Measurements from ENCODE around the gene NACC2. TPM values are rescaled to one million over a fixed set of nuclear protein-coding genes. Genes with fewer than 3 reads are reported as not detected.
A peak's percentile ranks its signal among the peaks of the same experiment; 100 is the strongest.

The NACC2 gene
- total RNA-seq, 1 experiment from 2014 or later, result 24.8 TPM

DNA sequence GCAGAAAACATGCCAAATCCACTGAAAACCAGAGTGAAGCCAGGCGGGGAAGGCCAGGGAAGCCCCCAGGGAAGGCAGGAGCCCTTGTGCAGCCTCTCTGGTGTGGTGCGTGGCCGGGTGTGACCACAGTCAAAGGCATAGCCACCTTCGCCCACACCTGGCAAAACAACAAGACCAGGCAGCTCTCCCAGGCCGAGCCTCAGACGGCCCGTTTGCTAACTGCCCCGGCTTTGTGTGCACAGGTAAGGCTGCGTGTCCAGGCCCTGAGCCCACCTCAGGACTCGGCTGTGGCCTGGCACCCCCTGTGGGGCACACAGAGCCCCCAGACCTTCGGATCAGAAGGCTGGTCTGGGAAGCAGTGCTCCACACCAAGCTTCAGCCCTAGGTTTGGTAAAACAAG is 17.5 kb upstream of the NACC2 start:
- no TSS peak for BruUV-seq (replicated peaks)

DNA sequence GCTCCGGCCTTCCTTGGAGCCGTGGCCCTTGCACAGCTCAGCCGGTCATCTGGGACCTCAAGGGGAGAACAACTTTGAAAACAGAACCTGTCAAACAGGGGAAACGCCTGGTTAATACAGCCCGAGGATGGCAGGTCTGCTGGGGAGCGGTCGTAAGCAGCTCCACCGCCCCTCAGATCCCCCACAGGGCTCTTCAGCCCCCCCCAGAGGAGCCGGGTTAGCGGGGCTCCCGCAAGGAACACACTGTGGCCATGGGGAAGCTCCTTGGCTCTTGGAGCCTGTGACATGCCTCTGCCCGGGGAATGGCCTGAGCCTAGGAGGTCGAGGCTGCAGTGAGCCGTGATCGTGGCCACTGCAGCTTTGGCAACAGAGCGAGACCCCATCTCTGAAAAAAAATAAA is 16.8 kb upstream of the NACC2 start:
- no peak for DNase-seq
- Mint-ChIP-seq H3K4me3 (ENCODE audit: low read depth, unreplicated experiment) (no peak overlapping the region), H3K9me3 (ENCODE audit: low read depth, unreplicated experiment) (no peaks in the 10 kb centered on the region), H3K4me1 (ENCODE audit: low read depth, unreplicated experiment) (no peaks in the 10 kb centered on the region), H3K27ac (ENCODE audit: unreplicated experiment) (no peak overlapping the region), H3K27me3 (ENCODE audit: unreplicated experiment) (no peaks in the 10 kb centered on the region), H3K36me3 (ENCODE audit: insufficient read depth, unreplicated experiment) (peaks cover 2% of the 10 kb centered on the region)
- CTCF ChIA-PET, result no interaction called here
- BruUV-seq (replicated peaks), result no TSS peak
- TF ChIP-seq, protein P1, sequence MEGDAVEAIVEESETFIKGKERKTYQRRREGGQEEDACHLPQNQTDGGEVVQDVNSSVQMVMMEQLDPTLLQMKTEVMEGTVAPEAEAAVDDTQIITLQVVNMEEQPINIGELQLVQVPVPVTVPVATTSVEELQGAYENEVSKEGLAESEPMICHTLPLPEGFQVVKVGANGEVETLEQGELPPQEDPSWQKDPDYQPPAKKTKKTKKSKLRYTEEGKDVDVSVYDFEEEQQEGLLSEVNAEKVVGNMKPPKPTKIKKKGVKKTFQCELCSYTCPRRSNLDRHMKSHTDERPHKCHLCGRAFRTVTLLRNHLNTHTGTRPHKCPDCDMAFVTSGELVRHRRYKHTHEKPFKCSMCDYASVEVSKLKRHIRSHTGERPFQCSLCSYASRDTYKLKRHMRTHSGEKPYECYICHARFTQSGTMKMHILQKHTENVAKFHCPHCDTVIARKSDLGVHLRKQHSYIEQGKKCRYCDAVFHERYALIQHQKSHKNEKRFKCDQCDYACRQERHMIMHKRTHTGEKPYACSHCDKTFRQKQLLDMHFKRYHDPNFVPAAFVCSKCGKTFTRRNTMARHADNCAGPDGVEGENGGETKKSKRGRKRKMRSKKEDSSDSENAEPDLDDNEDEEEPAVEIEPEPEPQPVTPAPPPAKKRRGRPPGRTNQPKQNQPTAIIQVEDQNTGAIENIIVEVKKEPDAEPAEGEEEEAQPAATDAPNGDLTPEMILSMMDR (IDR thresholded peaks at IDR 0.05; ENCODE audit: unreplicated experiment), result no peak
- intact Hi-C loops (cut with micrococcal nuclease; ENCODE audit: unreplicated experiment), result no loop called here

More for the DNA sequence above, 17.5 kb upstream of the NACC2 start:
- H3K36me3 Mint-ChIP-seq (ENCODE audit: insufficient read depth, unreplicated experiment), result peaks cover 8% of the 10 kb centered on the region
- H3K27ac Mint-ChIP-seq (ENCODE audit: unreplicated experiment), result no peak overlapping the region
- no peak for DNase-seq
- H3K27me3 Mint-ChIP-seq (ENCODE audit: unreplicated experiment), result no peaks in the 10 kb centered on the region
- intact Hi-C loops (cut with micrococcal nuclease; ENCODE audit: unreplicated experiment), result no loop called here
- TF ChIP-seq, protein P1 (IDR thresholded peaks at IDR 0.05; ENCODE audit: unreplicated experiment), result no peak
- no peak overlapping the region for H3K4me3 Mint-ChIP-seq (ENCODE audit: low read depth, unreplicated experiment)
- CTCF ChIA-PET, result no interaction called here
- H3K9me3 Mint-ChIP-seq (ENCODE audit: low read depth, unreplicated experiment), result no peaks in the 10 kb centered on the region
- no peaks in the 10 kb centered on the region for H3K4me1 Mint-ChIP-seq (ENCODE audit: low read depth, unreplicated experiment)

DNA sequence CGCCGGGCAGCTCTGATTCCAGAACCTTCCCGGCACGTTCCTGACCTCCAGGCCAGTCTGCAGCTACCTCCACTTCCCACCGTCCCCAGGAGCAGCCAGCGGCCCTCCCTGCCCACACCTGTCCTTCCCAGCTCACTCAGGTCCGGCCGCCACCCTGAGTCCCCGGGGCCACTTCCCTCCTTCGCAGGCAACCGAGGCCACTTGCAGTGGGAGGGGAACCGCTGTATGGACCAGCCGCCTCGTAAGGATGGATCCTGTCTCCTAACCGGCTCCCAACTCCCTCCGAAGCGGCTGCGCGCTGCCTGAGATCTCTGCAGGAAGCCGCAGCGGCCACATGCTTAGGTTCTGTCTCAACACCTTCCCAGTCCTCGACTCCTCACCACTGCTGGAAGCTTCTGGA is 16.1 kb upstream of the NACC2 start:
- no peak overlapping the region for H3K27ac Mint-ChIP-seq (ENCODE audit: unreplicated experiment)
- DNase-seq, result no peak
- BruUV-seq (replicated peaks), result no TSS peak
- intact Hi-C loops (cut with micrococcal nuclease; ENCODE audit: unreplicated experiment), result no loop called here
- H3K4me3 Mint-ChIP-seq (ENCODE audit: low read depth, unreplicated experiment), result no peak overlapping the region
- TF ChIP-seq, protein P1 (IDR thresholded peaks at IDR 0.05; ENCODE audit: unreplicated experiment), result no peak
- no peaks in the 10 kb centered on the region for H3K36me3 Mint-ChIP-seq (ENCODE audit: insufficient read depth, unreplicated experiment)
- no peaks in the 10 kb centered on the region for H3K4me1 Mint-ChIP-seq (ENCODE audit: low read depth, unreplicated experiment)
- peaks cover 3% of the 10 kb centered on the region for H3K27me3 Mint-ChIP-seq (ENCODE audit: unreplicated experiment)
- no peaks in the 10 kb centered on the region for H3K9me3 Mint-ChIP-seq (ENCODE audit: low read depth, unreplicated experiment)
- CTCF ChIA-PET, result no interaction called here

DNA sequence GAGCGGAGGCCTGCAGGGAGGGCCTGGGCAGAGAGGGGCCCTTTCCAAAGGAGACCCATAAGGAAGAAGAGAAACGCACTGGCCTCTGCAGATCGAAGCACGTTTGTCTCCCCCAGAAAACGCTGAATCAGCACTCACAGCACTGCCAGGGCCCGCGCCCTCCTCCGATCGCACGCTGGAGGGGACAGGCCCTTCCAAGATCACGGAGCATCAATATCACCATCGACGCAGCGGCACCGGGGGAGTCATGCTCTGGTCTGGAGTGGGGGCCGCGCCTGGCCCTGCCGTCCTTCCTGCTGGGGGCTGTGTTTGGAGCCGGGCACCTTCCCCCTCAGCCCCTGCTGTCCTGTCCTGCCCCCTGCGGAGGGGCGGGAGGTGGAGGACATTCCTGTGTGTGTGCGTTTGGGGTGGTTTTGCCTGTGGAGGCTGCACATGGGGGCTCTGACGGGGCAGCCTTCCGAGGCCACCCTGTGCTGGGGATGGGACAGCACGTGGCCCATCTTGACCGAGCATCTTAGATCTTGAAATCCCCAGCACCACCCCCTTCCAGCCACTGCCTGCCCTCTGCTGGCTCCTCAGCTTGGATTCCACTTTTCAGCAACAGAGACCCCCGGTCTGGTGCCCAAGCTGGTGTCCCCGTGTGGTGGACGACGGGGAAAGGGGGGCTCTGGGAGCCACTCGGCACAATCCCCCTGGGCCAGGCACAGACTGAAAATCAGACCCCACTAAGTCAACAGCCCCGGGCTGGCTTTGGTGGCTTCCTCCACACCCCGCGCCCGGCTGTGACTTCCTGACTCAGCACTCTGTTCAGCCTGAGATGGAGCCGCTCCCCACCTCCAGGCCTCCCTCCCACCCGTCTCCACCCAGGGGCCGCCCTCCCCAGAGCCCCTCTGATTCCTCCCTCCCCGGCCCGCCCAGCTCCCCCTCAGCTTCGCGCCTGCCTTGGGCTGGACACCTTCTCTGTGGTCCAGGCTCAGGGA is 15.3 kb upstream of the NACC2 start:
- no TSS peak for BruUV-seq (replicated peaks)
- no peak overlapping the region for H3K27ac Mint-ChIP-seq (ENCODE audit: unreplicated experiment)
- CTCF ChIA-PET, result interaction anchor here (0.6 to 1.2 kb wide), 3 partner anchors 8 to 79 kb away, joined by 3 to 4 read pairs (median 4); partner anchors contain the start of gene NACC2
- H3K9me3 Mint-ChIP-seq (ENCODE audit: low read depth, unreplicated experiment), result no peaks in the 10 kb centered on the region
- no peak for DNase-seq
- intact Hi-C loops (cut with micrococcal nuclease; ENCODE audit: unreplicated experiment), result no loop called here
- peaks cover 11% of the 10 kb centered on the region for H3K27me3 Mint-ChIP-seq (ENCODE audit: unreplicated experiment)
- no peaks in the 10 kb centered on the region for H3K36me3 Mint-ChIP-seq (ENCODE audit: insufficient read depth, unreplicated experiment)
- TF ChIP-seq, protein P1 (IDR thresholded peaks at IDR 0.05; ENCODE audit: unreplicated experiment), result no peak
- H3K4me1 Mint-ChIP-seq (ENCODE audit: low read depth, unreplicated experiment), result no peaks in the 10 kb centered on the region
- H3K4me3 Mint-ChIP-seq (ENCODE audit: low read depth, unreplicated experiment), result peak overlapping the region; percentile 60

Data from Calu3 (cell line).